B cell (primary cell): ENCODE results near the gene PCDH8.

Experiments
- CTCF ChIP-seq: fragments of 200-600 bp; IDR thresholded peaks from one replicate; pipeline ENCODE4 v1.8.0; 2022; ENCODE audit warnings: antibody characterized with exemption, mild to moderate bottlenecking
- EZH2 ChIP-seq: IDR thresholded peaks from 2 replicates; pipeline ENCODE4 v1.6.1; 2012; ENCODE audit warnings: borderline replicate concordance, low read depth, mild to moderate bottlenecking, moderate library complexity, low read length; ENCODE audit not compliant: insufficient read depth, poor library complexity, severe bottlenecking

GRCh38 chr13:52891706-52892105 is 43.3 kb upstream of the PCDH8 start:
- TF ChIP-seq CTCF (no peak), EZH2 (no peak)
